MM.1S (cell line): ENCODE measurements around the gene CCNG1.

ENCODE experiments used
- DNase-seq: peaks from one replicate; pipeline ENCODE4 v3.0.0-alpha.2; 2015
- H2AFZ ChIP-seq: fragments of 300-600 bp; sonication (generic); 2 replicates; pipeline ENCODE4 v1.6.0; 2016; ENCODE audit warnings: antibody characterized with exemption, low read length
- H3F3A ChIP-seq: fragments of 300-600 bp; sonication (generic); 2 replicates; pipeline ENCODE4 v1.6.1; 2016; ENCODE audit warnings: mild to moderate bottlenecking, antibody characterized with exemption, low read length, moderate library complexity, mixed read lengths; ENCODE audit not compliant: insufficient read depth
- H3K27ac ChIP-seq: fragments of 300-600 bp; sonication (generic); 2 replicates; pipeline ENCODE4 v1.5.1; 2016; ENCODE audit warnings: mild to moderate bottlenecking, low read length
- H3K27me3 ChIP-seq: fragments of 300-600 bp; sonication (generic); replicated peaks from 2 replicates; pipeline ENCODE4 v1.6.0; 2016; ENCODE audit warnings: low read length; ENCODE audit not compliant: insufficient read depth
- H3K36me3 ChIP-seq: fragments of 300-600 bp; sonication (generic); replicated peaks from 2 replicates; pipeline ENCODE4 v1.6.1; 2016; ENCODE audit warnings: mild to moderate bottlenecking, low read length, mixed read lengths; ENCODE audit not compliant: insufficient read depth
- H3K4me1 ChIP-seq: fragments of 300-600 bp; sonication (generic); 2 replicates; pipeline ENCODE4 v1.6.1; 2016; ENCODE audit warnings: low read length, mixed read lengths
- H3K4me2 ChIP-seq: fragments of 300-600 bp; sonication (generic); 2 replicates; pipeline ENCODE4 v1.6.0; 2016; ENCODE audit warnings: low read depth, low read length
- H3K4me3 ChIP-seq: fragments of 300-600 bp; sonication (generic); 2 replicates; pipeline ENCODE4 v1.5.1; 2016; ENCODE audit warnings: low read length, mixed read lengths
- H3K79me2 ChIP-seq: fragments of 300-600 bp; sonication (generic); 2 replicates; pipeline ENCODE4 v1.6.1; 2016; ENCODE audit warnings: mixed run types, low read length, mixed read lengths
- H3K9ac ChIP-seq: fragments of 300-600 bp; sonication (generic); 2 replicates; pipeline ENCODE4 v1.6.1; 2016; ENCODE audit warnings: low read length, mixed read lengths
- H3K9me2 ChIP-seq: fragments of 300-600 bp; sonication (generic); replicated peaks from 2 replicates; pipeline ENCODE4 v1.6.1; 2016; ENCODE audit warnings: mild to moderate bottlenecking, low read length, mixed read lengths; ENCODE audit not compliant: insufficient read depth
- H3K9me3 ChIP-seq: fragments of 300-600 bp; sonication (generic); replicated peaks from 2 replicates; pipeline ENCODE4 v1.6.1; 2016; ENCODE audit warnings: mild to moderate bottlenecking, low read length, mixed read lengths; ENCODE audit not compliant: insufficient read depth
- H4K20me1 ChIP-seq: fragments of 300-600 bp; sonication (generic); 2 replicates; pipeline ENCODE4 v1.6.1; 2016; ENCODE audit warnings: mild to moderate bottlenecking, low read length, moderate library complexity, mixed read lengths; ENCODE audit not compliant: insufficient read depth
- EZH2 ChIP-seq: fragments of 300-600 bp; sonication (generic); optimal IDR thresholded peaks from 2 replicates; pipeline ENCODE3; 2017; ENCODE audit warnings: low read depth, mild to moderate bottlenecking, antibody characterized with exemption, low read length, mixed read lengths
- EZH2phosphoT487 ChIP-seq: fragments of 300-600 bp; sonication (generic); IDR thresholded peaks from 2 replicates; pipeline ENCODE4 v1.6.1; 2018; ENCODE audit warnings: antibody characterized with exemption, low read length
- TF ChIP-seq, protein P1 (sequence below): fragments of 300-600 bp; sonication (generic); IDR thresholded peaks from 2 replicates; pipeline ENCODE4 v1.5.1; 2016; ENCODE audit warnings: antibody characterized with exemption, low read length, mixed read lengths

CCNG1 gene

GRCh38 chr5:163478982-163479271 lies 41.5 kb downstream of the CCNG1 start:
- no peaks in the 10 kb centered on the region; the same call in 1 of the 2 replicates for H3F3A ChIP-seq
- H3K36me3 ChIP-seq, result peaks cover 9% of the 10 kb centered on the region
- no peak overlapping the region for H3K27ac ChIP-seq
- H3K4me2 ChIP-seq, result no peak overlapping the region
- no peaks in the 10 kb centered on the region for H3K9me2 ChIP-seq
- TF ChIP-seq EZH2, result no peak
- TF ChIP-seq, protein P1, sequence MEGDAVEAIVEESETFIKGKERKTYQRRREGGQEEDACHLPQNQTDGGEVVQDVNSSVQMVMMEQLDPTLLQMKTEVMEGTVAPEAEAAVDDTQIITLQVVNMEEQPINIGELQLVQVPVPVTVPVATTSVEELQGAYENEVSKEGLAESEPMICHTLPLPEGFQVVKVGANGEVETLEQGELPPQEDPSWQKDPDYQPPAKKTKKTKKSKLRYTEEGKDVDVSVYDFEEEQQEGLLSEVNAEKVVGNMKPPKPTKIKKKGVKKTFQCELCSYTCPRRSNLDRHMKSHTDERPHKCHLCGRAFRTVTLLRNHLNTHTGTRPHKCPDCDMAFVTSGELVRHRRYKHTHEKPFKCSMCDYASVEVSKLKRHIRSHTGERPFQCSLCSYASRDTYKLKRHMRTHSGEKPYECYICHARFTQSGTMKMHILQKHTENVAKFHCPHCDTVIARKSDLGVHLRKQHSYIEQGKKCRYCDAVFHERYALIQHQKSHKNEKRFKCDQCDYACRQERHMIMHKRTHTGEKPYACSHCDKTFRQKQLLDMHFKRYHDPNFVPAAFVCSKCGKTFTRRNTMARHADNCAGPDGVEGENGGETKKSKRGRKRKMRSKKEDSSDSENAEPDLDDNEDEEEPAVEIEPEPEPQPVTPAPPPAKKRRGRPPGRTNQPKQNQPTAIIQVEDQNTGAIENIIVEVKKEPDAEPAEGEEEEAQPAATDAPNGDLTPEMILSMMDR, result no peak
- TF ChIP-seq EZH2phosphoT487, result no peak
- DNase-seq, result no peak
- H3K79me2 ChIP-seq, result no peaks in the 10 kb centered on the region
- no peaks in the 10 kb centered on the region for H3K9me3 ChIP-seq
- no peaks in the 10 kb centered on the region for H4K20me1 ChIP-seq
- no peak overlapping the region for H3K9ac ChIP-seq
- no peaks in the 10 kb centered on the region for H3K4me1 ChIP-seq
- H2AFZ ChIP-seq, result no peak overlapping the region
- H3K4me3 ChIP-seq, result no peak overlapping the region
- H3K27me3 ChIP-seq, result no peaks in the 10 kb centered on the region

GRCh38 chr5:163489055-163489744 lies 51.8 kb downstream of the CCNG1 start:
- DNase-seq, result no peak
- peaks cover 6% of the 10 kb centered on the region; the same call in 1 of the 2 replicates for H3K36me3 ChIP-seq

DNA sequence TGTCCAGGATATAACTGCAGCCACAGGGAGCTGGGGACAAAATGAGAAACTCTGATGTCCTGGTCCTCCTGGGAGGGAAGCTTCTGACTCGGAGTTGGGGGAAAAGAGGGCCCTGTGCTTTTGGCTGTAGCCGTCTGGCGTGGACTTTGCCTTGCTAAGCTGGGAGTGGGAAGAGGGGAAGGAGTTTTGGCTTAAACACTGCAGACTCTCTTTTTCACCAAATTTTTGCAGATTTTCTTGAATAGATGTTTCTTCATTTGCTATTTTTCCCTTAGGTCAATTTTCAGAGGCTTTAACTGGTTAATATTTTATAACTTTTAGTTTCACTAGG lies 52.3 kb downstream of the CCNG1 start:
- no peak for DNase-seq
- H3K9me2 ChIP-seq, result no peaks in the 10 kb centered on the region
- no peak overlapping the region for H3K4me3 ChIP-seq
- no peak overlapping the region for H3K27ac ChIP-seq
- H3K79me2 ChIP-seq, result no peaks in the 10 kb centered on the region
- H2AFZ ChIP-seq, result no peak overlapping the region
- H3K9me3 ChIP-seq, result no peaks in the 10 kb centered on the region
- no peaks in the 10 kb centered on the region for H3K4me1 ChIP-seq
- no peaks in the 10 kb centered on the region for H3F3A ChIP-seq
- no peak overlapping the region for H3K9ac ChIP-seq
- no peaks in the 10 kb centered on the region for H3K27me3 ChIP-seq
- no peak overlapping the region for H3K4me2 ChIP-seq
- TF ChIP-seq, protein P1, result no peak
- no peak for TF ChIP-seq EZH2phosphoT487
- no peak for TF ChIP-seq EZH2
- peaks cover 6% of the 10 kb centered on the region; the same call in 1 of the 2 replicates for H3K36me3 ChIP-seq
- no peaks in the 10 kb centered on the region for H4K20me1 ChIP-seq

More at GRCh38 chr5:163489055-163489744, 51.8 kb downstream of the CCNG1 start:
- Histone ChIP-seq H2AFZ (no peak overlapping the region), H3K4me3 (no peak overlapping the region), H3K4me2 (no peak overlapping the region), H3K79me2 (no peaks in the 10 kb centered on the region), H3K4me1 (no peaks in the 10 kb centered on the region), H3F3A (no peaks in the 10 kb centered on the region), H3K9me3 (no peaks in the 10 kb centered on the region), H3K9me2 (no peaks in the 10 kb centered on the region), H3K9ac (no peak overlapping the region), H3K27ac (no peak overlapping the region), H4K20me1 (no peaks in the 10 kb centered on the region), H3K27me3 (no peaks in the 10 kb centered on the region)
- TF ChIP-seq EZH2 (no peak), EZH2phosphoT487 (no peak)
- TF ChIP-seq, protein P1, result no peak
